ENCODE measurements around the gene FBXO3.

The FBXO3 gene

GRCh38 chr11:33698921-33699320, 75.4 kb downstream of the FBXO3 start:
- Histone ChIP-seq H3K36me3 (ENCODE audit: control insufficient read depth in 5 of 5, insufficient read depth in 5 of 5, low read length in 5 of 5) (no peaks in the 10 kb centered on the region), H3K4me1 (ENCODE audit: control insufficient read depth in 5 of 5, insufficient read depth in 5 of 5, low read length in 5 of 5) (peaks cover 11 to 74% (median 25%) of the 10 kb centered on the region in 5 donors), H3K27ac (ENCODE audit: low read depth, low read length) (no peak overlapping the region)

GRCh38 chr11:33697997-33698396, 76.3 kb downstream of the FBXO3 start:
- Histone ChIP-seq H3K9me3 (ENCODE audit: control insufficient read depth in 5 of 5, low read length in 5 of 5) (no peaks in the 10 kb centered on the region), H3K27ac (ENCODE audit: low read depth, low read length) (no peak overlapping the region), H3K36me3 (ENCODE audit: control insufficient read depth in 5 of 5, insufficient read depth in 5 of 5, low read length in 5 of 5) (no peaks in the 10 kb centered on the region), H3K4me1 (ENCODE audit: control insufficient read depth in 5 of 5, insufficient read depth in 5 of 5, low read length in 5 of 5) (peaks cover 11 to 75% (median 26%) of the 10 kb centered on the region in 5 donors), H3K4me3 (ENCODE audit: low read depth in 1 of 5, low read length in 5 of 5) (no peak overlapping the region), H3K9ac (ENCODE audit: low read length in 5 of 5) (no peak overlapping the region), H3K27me3 (ENCODE audit: control insufficient read depth in 5 of 5, insufficient read depth in 4 of 5, low read length in 5 of 5) (no peaks in the 10 kb centered on the region)

More at GRCh38 chr11:33698921-33699320, 75.4 kb downstream of the FBXO3 start:
- no peak overlapping the region for H3K9ac ChIP-seq (ENCODE audit: low read length in 5 of 5)
- no peaks in the 10 kb centered on the region for H3K27me3 ChIP-seq (ENCODE audit: control insufficient read depth in 5 of 5, insufficient read depth in 4 of 5, low read length in 5 of 5)
- no peak overlapping the region for H3K4me3 ChIP-seq (ENCODE audit: low read depth in 1 of 5, low read length in 5 of 5)
- no peaks in the 10 kb centered on the region for H3K9me3 ChIP-seq (ENCODE audit: control insufficient read depth in 5 of 5, low read length in 5 of 5)

- no peaks in the 10 kb centered on the region for H3K9me3 ChIP-seq (ENCODE audit: control insufficient read depth in 5 of 5, low read length in 5 of 5)
- H3K27ac ChIP-seq (ENCODE audit: low read depth, low read length) = no peak overlapping the region
- H3K27me3 ChIP-seq (ENCODE audit: control insufficient read depth in 5 of 5, insufficient read depth in 4 of 5, low read length in 5 of 5) = no peaks in the 10 kb centered on the region
- H3K4me3 ChIP-seq (ENCODE audit: low read depth in 1 of 5, low read length in 5 of 5) = no peak overlapping the region
- H3K4me1 ChIP-seq (ENCODE audit: control insufficient read depth in 5 of 5, insufficient read depth in 5 of 5, low read length in 5 of 5) = peaks cover 11 to 73% (median 33%) of the 10 kb centered on the region in 5 donors
- H3K36me3 ChIP-seq (ENCODE audit: control insufficient read depth in 5 of 5, insufficient read depth in 5 of 5, low read length in 5 of 5) = no peaks in the 10 kb centered on the region
- no peak overlapping the region for H3K9ac ChIP-seq (ENCODE audit: low read length in 5 of 5)
These were observed 77.2 kb downstream of the FBXO3 start for GRCh38 chr11:33696931-33697638.

- Histone ChIP-seq H3K9ac (ENCODE audit: low read length in 5 of 5) (no peak overlapping the region), H3K27ac (ENCODE audit: low read depth, low read length) (no peak overlapping the region), H3K4me3 (ENCODE audit: low read depth in 1 of 5, low read length in 5 of 5) (no peak overlapping the region), H3K4me1 (ENCODE audit: control insufficient read depth in 5 of 5, insufficient read depth in 5 of 5, low read length in 5 of 5) (peaks cover 7 to 73% (median 34%) of the 10 kb centered on the region in 5 donors), H3K36me3 (ENCODE audit: control insufficient read depth in 5 of 5, insufficient read depth in 5 of 5, low read length in 5 of 5) (no peaks in the 10 kb centered on the region), H3K27me3 (ENCODE audit: control insufficient read depth in 5 of 5, insufficient read depth in 4 of 5, low read length in 5 of 5) (no peaks in the 10 kb centered on the region), H3K9me3 (ENCODE audit: control insufficient read depth in 5 of 5, low read length in 5 of 5) (no peaks in the 10 kb centered on the region)
These were observed 77.9 kb downstream of the FBXO3 start for GRCh38 chr11:33696411-33696810.

GRCh38 chr11:33695051-33695566, 79.2 kb downstream of the FBXO3 start:
- H3K9ac ChIP-seq (ENCODE audit: low read length in 5 of 5) = peak overlapping the region in 1 of 5 donors; percentile 23
- no peaks in the 10 kb centered on the region for H3K9me3 ChIP-seq (ENCODE audit: control insufficient read depth in 5 of 5, low read length in 5 of 5)

GRCh38 chr11:33694346-33695050, 79.8 kb downstream of the FBXO3 start:
- H3K4me1 ChIP-seq (ENCODE audit: control insufficient read depth in 5 of 5, insufficient read depth in 5 of 5, low read length in 5 of 5) = peaks cover 12 to 77% (median 35%) of the 10 kb centered on the region in 5 donors
- H3K9ac ChIP-seq (ENCODE audit: low read length in 5 of 5) = peak overlapping the region in 1 of 5 donors; percentile 23
- no peak overlapping the region for H3K4me3 ChIP-seq (ENCODE audit: low read depth in 1 of 5, low read length in 5 of 5)
- H3K27me3 ChIP-seq (ENCODE audit: control insufficient read depth in 5 of 5, insufficient read depth in 4 of 5, low read length in 5 of 5) = peaks cover 0 to 3% (median 0%) of the 10 kb centered on the region in 5 donors
- peak overlapping the region; percentile 96 for H3K27ac ChIP-seq (ENCODE audit: low read depth, low read length)
- no peaks in the 10 kb centered on the region for H3K9me3 ChIP-seq (ENCODE audit: control insufficient read depth in 5 of 5, low read length in 5 of 5)
- no peaks in the 10 kb centered on the region for H3K36me3 ChIP-seq (ENCODE audit: control insufficient read depth in 5 of 5, insufficient read depth in 5 of 5, low read length in 5 of 5)

More at GRCh38 chr11:33695051-33695566, 79.2 kb downstream of the FBXO3 start:
- peak overlapping the region; percentile 96 for H3K27ac ChIP-seq (ENCODE audit: low read depth, low read length)
- H3K4me1 ChIP-seq (ENCODE audit: control insufficient read depth in 5 of 5, insufficient read depth in 5 of 5, low read length in 5 of 5) = peaks cover 12 to 78% (median 38%) of the 10 kb centered on the region in 5 donors
- H3K36me3 ChIP-seq (ENCODE audit: control insufficient read depth in 5 of 5, insufficient read depth in 5 of 5, low read length in 5 of 5) = no peaks in the 10 kb centered on the region
- H3K27me3 ChIP-seq (ENCODE audit: control insufficient read depth in 5 of 5, insufficient read depth in 4 of 5, low read length in 5 of 5) = peaks cover 0 to 3% (median 0%) of the 10 kb centered on the region in 5 donors
- H3K4me3 ChIP-seq (ENCODE audit: low read depth in 1 of 5, low read length in 5 of 5) = no peak overlapping the region

- H3K9ac ChIP-seq (ENCODE audit: low read length in 5 of 5) = peak overlapping the region in 4 of 5 donors; percentile 31 to 72 (median 46)
- peaks cover 0 to 1% (median 0%) of the 10 kb centered on the region in 5 donors for H3K9me3 ChIP-seq (ENCODE audit: control insufficient read depth in 5 of 5, low read length in 5 of 5)
- peaks cover 10 to 93% (median 37%) of the 10 kb centered on the region in 5 donors for H3K4me1 ChIP-seq (ENCODE audit: control insufficient read depth in 5 of 5, insufficient read depth in 5 of 5, low read length in 5 of 5)
- peak overlapping the region; percentile 96 for H3K27ac ChIP-seq (ENCODE audit: low read depth, low read length)
- no peaks in the 10 kb centered on the region for H3K36me3 ChIP-seq (ENCODE audit: control insufficient read depth in 5 of 5, insufficient read depth in 5 of 5, low read length in 5 of 5)
- H3K4me3 ChIP-seq (ENCODE audit: low read depth in 1 of 5, low read length in 5 of 5) = no peak overlapping the region
- H3K27me3 ChIP-seq (ENCODE audit: control insufficient read depth in 5 of 5, insufficient read depth in 4 of 5, low read length in 5 of 5) = peaks cover 0 to 3% (median 0%) of the 10 kb centered on the region in 5 donors
These were observed 81.8 kb downstream of the FBXO3 start for GRCh38 chr11:33692541-33692940.

- Histone ChIP-seq H3K27me3 (ENCODE audit: control insufficient read depth in 5 of 5, insufficient read depth in 4 of 5, low read length in 5 of 5) (peaks cover 0 to 3% (median 0%) of the 10 kb centered on the region in 5 donors), H3K9me3 (ENCODE audit: control insufficient read depth in 5 of 5, low read length in 5 of 5) (peaks cover 0 to 4% (median 0%) of the 10 kb centered on the region in 5 donors), H3K4me3 (ENCODE audit: low read depth in 1 of 5, low read length in 5 of 5) (peak overlapping the region in 2 of 5 donors; percentile 15 to 51), H3K36me3 (ENCODE audit: control insufficient read depth in 5 of 5, insufficient read depth in 5 of 5, low read length in 5 of 5) (no peaks in the 10 kb centered on the region), H3K27ac (ENCODE audit: low read depth, low read length) (peak overlapping the region; percentile 96), H3K9ac (ENCODE audit: low read length in 5 of 5) (peak overlapping the region; percentile 44 to 72 (median 60)), H3K4me1 (ENCODE audit: control insufficient read depth in 5 of 5, insufficient read depth in 5 of 5, low read length in 5 of 5) (peaks cover 10 to 89% (median 32%) of the 10 kb centered on the region in 5 donors)
These were observed 82.3 kb downstream of the FBXO3 start for GRCh38 chr11:33692013-33692504.

GRCh38 chr11:33691066-33691864, 83.1 kb downstream of the FBXO3 start:
- peaks cover 0 to 3% (median 0%) of the 10 kb centered on the region in 5 donors for H3K27me3 ChIP-seq (ENCODE audit: control insufficient read depth in 5 of 5, insufficient read depth in 4 of 5, low read length in 5 of 5)
- H3K27ac ChIP-seq (ENCODE audit: low read depth, low read length) = peak overlapping the region; percentile 96
- H3K4me1 ChIP-seq (ENCODE audit: control insufficient read depth in 5 of 5, insufficient read depth in 5 of 5, low read length in 5 of 5) = peaks cover 10 to 81% (median 29%) of the 10 kb centered on the region in 5 donors
- H3K4me3 ChIP-seq (ENCODE audit: low read depth in 1 of 5, low read length in 5 of 5) = peak overlapping the region in 1 of 5 donors; percentile 1
- H3K9me3 ChIP-seq (ENCODE audit: control insufficient read depth in 5 of 5, low read length in 5 of 5) = peaks cover 0 to 4% (median 0%) of the 10 kb centered on the region in 5 donors
- peak overlapping the region; percentile 15 to 94 (median 46) for H3K9ac ChIP-seq (ENCODE audit: low read length in 5 of 5)
- H3K36me3 ChIP-seq (ENCODE audit: control insufficient read depth in 5 of 5, insufficient read depth in 5 of 5, low read length in 5 of 5) = no peaks in the 10 kb centered on the region
